GM23338 (cell line): Measurements from ENCODE around the gene DYRK4. TPM values are rescaled to one million over a fixed set of nuclear protein-coding genes. Genes with fewer than 3 reads are reported as not detected.

Source experiments
- ATAC-seq: fragments of 200-7000 bp; cut with Tn5 transposase; 3 replicates; pipeline ENCODE4 v1.9.1; 2020
- DNase-seq: peaks from one replicate; pipeline ENCODE4 v3.0.0-alpha.2; 2015; ENCODE audit warnings: low spot score
- H2AFZ ChIP-seq: fragments of 200-600 bp; sonication (generic); 2 replicates; pipeline ENCODE4 v1.8.0; 2016; ENCODE audit warnings: antibody characterized with exemption, mild to moderate bottlenecking, moderate library complexity
- H3F3A ChIP-seq: fragments of 200-600 bp; sonication (generic); replicated peaks from 2 replicates; pipeline ENCODE4 v1.8.0; 2017; ENCODE audit warnings: antibody characterized with exemption, mixed run types, low read depth
- H3K27ac ChIP-seq: fragments of 200-600 bp; sonication (generic); 2 replicates; pipeline ENCODE4 v1.6.1; 2016; ENCODE audit warnings: low read depth
- H3K27me3 ChIP-seq: fragments of 200-600 bp; sonication (generic); 2 replicates; pipeline ENCODE4 v1.8.0; 2016; ENCODE audit warnings: mild to moderate bottlenecking, mixed run types, moderate library complexity; ENCODE audit not compliant: insufficient read depth
- H3K36me3 ChIP-seq: fragments of 200-600 bp; sonication (generic); 2 replicates; pipeline ENCODE4 v1.8.0; 2016; ENCODE audit warnings: mild to moderate bottlenecking; ENCODE audit not compliant: insufficient read depth
- H3K4me1 ChIP-seq: fragments of 200-600 bp; sonication (generic); 2 replicates; pipeline ENCODE4 v1.8.0; 2016; ENCODE audit warnings: mild to moderate bottlenecking, moderate library complexity; ENCODE audit not compliant: insufficient read depth
- H3K4me2 ChIP-seq: fragments of 200-600 bp; sonication (generic); 2 replicates; pipeline ENCODE4 v1.7.1; 2017; ENCODE audit warnings: mixed run types
- H3K4me3 ChIP-seq: fragments of 200-600 bp; sonication (generic); 2 replicates; pipeline ENCODE4 v1.6.1; 2016; ENCODE audit warnings: mixed run types
- H3K79me2 ChIP-seq: fragments of 200-600 bp; sonication (generic); replicated peaks from 2 replicates; pipeline ENCODE4 v1.8.0; 2017; ENCODE audit warnings: mild to moderate bottlenecking; ENCODE audit not compliant: insufficient read depth
- H3K9me2 ChIP-seq: fragments of 200-600 bp; sonication (generic); 2 replicates; pipeline ENCODE4 v1.8.0; 2017; ENCODE audit not compliant: insufficient read depth
- H4K20me1 ChIP-seq: fragments of 200-600 bp; sonication (generic); replicated peaks from 2 replicates; pipeline ENCODE4 v1.8.0; 2017; ENCODE audit warnings: mild to moderate bottlenecking; ENCODE audit not compliant: insufficient read depth
- H3K27ac Mint-ChIP-seq: 2 replicates; pipeline ENCODE4 v1.8.0; 2020; ENCODE audit warnings: inconsistent platforms, mild to moderate bottlenecking, moderate library complexity, mixed read lengths
- H3K27me3 Mint-ChIP-seq: 3 replicates; pipeline ENCODE4 v1.8.0; 2022; ENCODE audit warnings: low read depth, mild to moderate bottlenecking, moderate library complexity, mixed read lengths, inconsistent platforms; ENCODE audit not compliant: insufficient read depth, poor library complexity
- H3K36me3 Mint-ChIP-seq: 3 replicates; pipeline ENCODE4 v1.8.0; 2021; ENCODE audit warnings: low read depth, mild to moderate bottlenecking, inconsistent platforms, moderate library complexity, mixed read lengths
- H3K4me1 Mint-ChIP-seq: 3 replicates; pipeline ENCODE4 v1.8.0; 2020; ENCODE audit warnings: mild to moderate bottlenecking, inconsistent platforms, mixed read lengths
- H3K4me3 Mint-ChIP-seq: 3 replicates; pipeline ENCODE4 v1.8.0; 2021; ENCODE audit warnings: moderate library complexity, mild to moderate bottlenecking, inconsistent platforms, mixed read lengths
- H3K9me3 Mint-ChIP-seq: 3 replicates; pipeline ENCODE4 v1.8.0; 2020; ENCODE audit warnings: moderate library complexity, mild to moderate bottlenecking, inconsistent platforms, mixed read lengths
- CTCF ChIP-seq, 2 experiments: fragments of 200-600 bp in 1 of 2; sonication (generic) in 1 of 2; conservative IDR thresholded peaks; 2 replicates each; pipeline versions ENCODE4 v1.5.1 to v1.6.1; 2016 to 2017; ENCODE audit warnings: antibody characterized with exemption in 2 of 2, low read depth in 2 of 2, mild to moderate bottlenecking in 2 of 2, moderate library complexity in 1 of 2
- EZH2 ChIP-seq: fragments of 200-600 bp; sonication (generic); IDR thresholded peaks from one replicate; pipeline ENCODE4 v1.8.0; 2017; ENCODE audit warnings: antibody characterized with exemption, mild to moderate bottlenecking, low read depth; ENCODE audit not compliant: unreplicated experiment
- EZH2phosphoT487 ChIP-seq: fragments of 200-600 bp; sonication (generic); IDR thresholded peaks from one replicate; pipeline ENCODE4 v1.8.1; 2018; ENCODE audit warnings: antibody characterized with exemption; ENCODE audit not compliant: unreplicated experiment
- JUNB ChIP-seq: IDR thresholded peaks from one replicate; pipeline ENCODE4 v1.6.1; 2016; ENCODE audit warnings: antibody characterized with exemption; ENCODE audit not compliant: unreplicated experiment
- NANOG ChIP-seq: IDR thresholded peaks from 2 replicates; pipeline ENCODE4 v1.6.1; 2016; ENCODE audit warnings: antibody characterized with exemption, borderline replicate concordance
- POLR2AphosphoS5 ChIP-seq: IDR thresholded peaks from 2 replicates; pipeline ENCODE4 v1.6.1; 2016; ENCODE audit warnings: antibody characterized with exemption, low read depth
- REST ChIP-seq: IDR thresholded peaks from one replicate; pipeline ENCODE4 v1.6.1; 2018; ENCODE audit warnings: antibody characterized with exemption; ENCODE audit not compliant: unreplicated experiment
- ZNF114 ChIP-seq: fragments of 250-450 bp; sonication (Bioruptor Pico); IDR thresholded peaks from 2 replicates; pipeline ENCODE4 v1.5.0; 2020; ENCODE audit warnings: mild to moderate bottlenecking, moderate library complexity
- polyA plus RNA-seq: library from polyadenylated mRNA; unstranded; fragments of >200 nt; fragmentation: Nextera tagmentation; extraction: Ambion mirVana; gene quantifications from 2 replicates; pipeline ENCODE4 v1.2.1, GENCODE V29; 2016
- total RNA-seq: library from RNA; depleted of rRNA; stranded (reverse); fragments of >200 nt; shearing (Covaris generic); gene quantifications from 2 replicates; pipeline ENCODE4 v1.2.3, GENCODE V29; 2014
- TF ChIP-seq, protein P1 (sequence below): IDR thresholded peaks from 2 replicates; pipeline ENCODE4 v1.6.1; 2016; ENCODE audit warnings: antibody characterized with exemption
- TF ChIP-seq, protein P2 (sequence below): fragments of 250-450 bp; sonication (Bioruptor Pico); IDR thresholded peaks from 2 replicates; pipeline ENCODE4 v1.5.0; 2020; ENCODE audit warnings: mild to moderate bottlenecking, moderate library complexity

DYRK4 gene
- total and polyA plus RNA-seq, 2 experiments from 2014 or later, result 11.3 to 16.9 TPM

DNA sequence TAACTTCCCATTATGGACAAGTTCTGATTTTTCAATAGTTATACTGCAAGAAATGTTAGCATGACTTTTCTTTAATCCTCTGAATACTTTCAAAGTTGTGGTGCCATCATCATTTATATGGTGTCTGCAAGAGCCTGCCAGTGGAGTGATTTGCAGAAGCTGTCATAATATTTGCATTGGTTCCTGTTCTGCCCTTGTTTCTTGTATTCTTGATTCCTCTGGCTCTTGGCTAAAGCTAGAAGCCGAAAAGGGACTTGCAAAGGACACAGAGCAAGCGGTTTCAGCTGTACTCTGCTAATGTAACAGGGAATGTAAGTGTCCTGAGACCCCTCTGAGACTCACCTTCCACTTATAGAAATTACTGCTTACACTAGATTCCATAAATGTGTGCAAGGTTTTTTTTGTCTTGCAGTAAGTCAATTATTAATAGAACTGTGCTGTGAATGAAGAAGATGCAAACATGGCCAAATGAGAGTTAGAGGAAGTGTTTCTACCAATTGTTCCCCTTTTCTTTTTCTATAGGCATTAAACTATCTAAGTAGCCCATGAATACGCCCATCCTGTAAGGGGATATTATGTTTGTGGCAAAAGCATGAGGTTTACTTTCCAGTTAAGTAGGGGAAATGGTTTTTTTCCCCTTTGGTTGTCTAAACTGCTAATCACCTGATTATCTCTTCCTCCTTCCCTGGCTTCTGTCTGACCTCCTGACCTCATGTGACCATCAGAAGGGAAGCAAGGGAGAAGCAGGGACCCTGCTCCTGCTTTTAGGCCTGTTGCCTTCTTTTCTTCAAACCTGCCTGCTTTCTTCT lies 5.3 kb downstream of the DYRK4 start:
- H3K27me3 ChIP-seq, result peaks cover 23% of the 10 kb centered on the region
- H3K9me3 Mint-ChIP-seq, result no peaks in the 10 kb centered on the region
- H3K9me2 ChIP-seq, result no peaks in the 10 kb centered on the region
- no peak for DNase-seq
- TF ChIP-seq POLR2AphosphoS5, result no peak
- TF ChIP-seq NANOG, result no peak
- no peak for TF ChIP-seq CTCF (conservative IDR thresholded peaks at IDR 0.05; ENCODE audit: low read depth in 2 of 2)
- TF ChIP-seq REST, result no peak
- TF ChIP-seq EZH2phosphoT487, result no peak
- TF ChIP-seq JUNB, result no peak
- TF ChIP-seq, protein P1, sequence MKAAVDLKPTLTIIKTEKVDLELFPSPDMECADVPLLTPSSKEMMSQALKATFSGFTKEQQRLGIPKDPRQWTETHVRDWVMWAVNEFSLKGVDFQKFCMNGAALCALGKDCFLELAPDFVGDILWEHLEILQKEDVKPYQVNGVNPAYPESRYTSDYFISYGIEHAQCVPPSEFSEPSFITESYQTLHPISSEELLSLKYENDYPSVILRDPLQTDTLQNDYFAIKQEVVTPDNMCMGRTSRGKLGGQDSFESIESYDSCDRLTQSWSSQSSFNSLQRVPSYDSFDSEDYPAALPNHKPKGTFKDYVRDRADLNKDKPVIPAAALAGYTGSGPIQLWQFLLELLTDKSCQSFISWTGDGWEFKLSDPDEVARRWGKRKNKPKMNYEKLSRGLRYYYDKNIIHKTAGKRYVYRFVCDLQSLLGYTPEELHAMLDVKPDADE, result no peak
- TF ChIP-seq EZH2, result no peak
- TF ChIP-seq, protein P2, sequence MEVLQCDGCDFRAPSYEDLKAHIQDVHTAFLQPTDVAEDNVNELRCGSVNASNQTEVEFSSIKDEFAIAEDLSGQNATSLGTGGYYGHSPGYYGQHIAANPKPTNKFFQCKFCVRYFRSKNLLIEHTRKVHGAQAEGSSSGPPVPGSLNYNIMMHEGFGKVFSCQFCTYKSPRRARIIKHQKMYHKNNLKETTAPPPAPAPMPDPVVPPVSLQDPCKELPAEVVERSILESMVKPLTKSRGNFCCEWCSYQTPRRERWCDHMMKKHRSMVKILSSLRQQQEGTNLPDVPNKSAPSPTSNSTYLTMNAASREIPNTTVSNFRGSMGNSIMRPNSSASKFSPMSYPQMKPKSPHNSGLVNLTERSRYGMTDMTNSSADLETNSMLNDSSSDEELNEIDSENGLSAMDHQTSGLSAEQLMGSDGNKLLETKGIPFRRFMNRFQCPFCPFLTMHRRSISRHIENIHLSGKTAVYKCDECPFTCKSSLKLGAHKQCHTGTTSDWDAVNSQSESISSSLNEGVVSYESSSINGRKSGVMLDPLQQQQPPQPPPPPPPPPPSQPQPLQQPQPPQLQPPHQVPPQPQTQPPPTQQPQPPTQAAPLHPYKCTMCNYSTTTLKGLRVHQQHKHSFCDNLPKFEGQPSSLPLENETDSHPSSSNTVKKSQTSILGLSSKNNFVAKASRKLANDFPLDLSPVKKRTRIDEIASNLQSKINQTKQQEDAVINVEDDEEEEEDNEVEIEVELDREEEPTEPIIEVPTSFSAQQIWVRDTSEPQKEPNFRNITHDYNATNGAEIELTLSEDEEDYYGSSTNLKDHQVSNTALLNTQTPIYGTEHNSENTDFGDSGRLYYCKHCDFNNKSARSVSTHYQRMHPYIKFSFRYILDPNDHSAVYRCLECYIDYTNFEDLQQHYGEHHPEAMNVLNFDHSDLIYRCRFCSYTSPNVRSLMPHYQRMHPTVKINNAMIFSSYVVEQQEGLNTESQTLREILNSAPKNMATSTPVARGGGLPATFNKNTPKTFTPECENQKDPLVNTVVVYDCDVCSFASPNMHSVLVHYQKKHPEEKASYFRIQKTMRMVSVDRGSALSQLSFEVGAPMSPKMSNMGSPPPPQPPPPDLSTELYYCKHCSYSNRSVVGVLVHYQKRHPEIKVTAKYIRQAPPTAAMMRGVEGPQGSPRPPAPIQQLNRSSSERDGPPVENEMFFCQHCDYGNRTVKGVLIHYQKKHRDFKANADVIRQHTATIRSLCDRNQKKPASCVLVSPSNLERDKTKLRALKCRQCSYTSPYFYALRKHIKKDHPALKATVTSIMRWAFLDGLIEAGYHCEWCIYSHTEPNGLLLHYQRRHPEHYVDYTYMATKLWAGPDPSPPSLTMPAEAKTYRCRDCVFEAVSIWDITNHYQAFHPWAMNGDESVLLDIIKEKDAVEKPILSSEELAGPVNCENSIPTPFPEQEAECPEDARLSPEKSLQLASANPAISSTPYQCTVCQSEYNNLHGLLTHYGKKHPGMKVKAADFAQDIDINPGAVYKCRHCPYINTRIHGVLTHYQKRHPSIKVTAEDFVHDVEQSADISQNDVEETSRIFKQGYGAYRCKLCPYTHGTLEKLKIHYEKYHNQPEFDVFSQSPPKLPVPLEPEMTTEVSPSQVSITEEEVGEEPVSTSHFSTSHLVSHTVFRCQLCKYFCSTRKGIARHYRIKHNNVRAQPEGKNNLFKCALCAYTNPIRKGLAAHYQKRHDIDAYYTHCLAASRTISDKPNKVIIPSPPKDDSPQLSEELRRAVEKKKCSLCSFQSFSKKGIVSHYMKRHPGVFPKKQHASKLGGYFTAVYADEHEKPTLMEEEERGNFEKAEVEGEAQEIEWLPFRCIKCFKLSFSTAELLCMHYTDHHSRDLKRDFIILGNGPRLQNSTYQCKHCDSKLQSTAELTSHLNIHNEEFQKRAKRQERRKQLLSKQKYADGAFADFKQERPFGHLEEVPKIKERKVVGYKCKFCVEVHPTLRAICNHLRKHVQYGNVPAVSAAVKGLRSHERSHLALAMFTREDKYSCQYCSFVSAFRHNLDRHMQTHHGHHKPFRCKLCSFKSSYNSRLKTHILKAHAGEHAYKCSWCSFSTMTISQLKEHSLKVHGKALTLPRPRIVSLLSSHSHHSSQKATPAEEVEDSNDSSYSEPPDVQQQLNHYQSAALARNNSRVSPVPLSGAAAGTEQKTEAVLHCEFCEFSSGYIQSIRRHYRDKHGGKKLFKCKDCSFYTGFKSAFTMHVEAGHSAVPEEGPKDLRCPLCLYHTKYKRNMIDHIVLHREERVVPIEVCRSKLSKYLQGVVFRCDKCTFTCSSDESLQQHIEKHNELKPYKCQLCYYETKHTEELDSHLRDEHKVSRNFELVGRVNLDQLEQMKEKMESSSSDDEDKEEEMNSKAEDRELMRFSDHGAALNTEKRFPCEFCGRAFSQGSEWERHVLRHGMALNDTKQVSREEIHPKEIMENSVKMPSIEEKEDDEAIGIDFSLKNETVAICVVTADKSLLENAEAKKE (CRISPR knock-in tag), result no peak
- no peak for TF ChIP-seq ZNF114 (CRISPR knock-in tag)
- H3K36me3 ChIP-seq, result no peaks in the 10 kb centered on the region
- peaks cover 16% of the 10 kb centered on the region for H3K27me3 Mint-ChIP-seq
- peaks cover 4% of the 10 kb centered on the region; the same call in 1 of the 3 replicates for H3K4me1 Mint-ChIP-seq
- H3F3A ChIP-seq, result peaks cover 7% of the 10 kb centered on the region; the same call in 1 of the 2 replicates
- H2AFZ ChIP-seq, result peak overlapping the region; percentile 47; the same call in 1 of the 2 replicates
- no peak for ATAC-seq
- H4K20me1 ChIP-seq, result no peaks in the 10 kb centered on the region
- no peaks in the 10 kb centered on the region; the same call in 2 of the 3 replicates for H3K36me3 Mint-ChIP-seq
- H3K27ac ChIP-seq, result no peak overlapping the region
- H3K4me1 ChIP-seq, result 0 out of 2 replicates have a peak, but pooled peaks cover 4% of the 10 kb centered on the region
- H3K4me2 ChIP-seq, result no peak overlapping the region
- H3K4me3 Mint-ChIP-seq, result no peak overlapping the region
- H3K27ac Mint-ChIP-seq, result no peak overlapping the region
- no peaks in the 10 kb centered on the region for H3K79me2 ChIP-seq
- H3K4me3 ChIP-seq, result no peak overlapping the region
